Measurements from ENCODE around the gene RAB26. TPM values are rescaled to one million over a fixed set of nuclear protein-coding genes. Genes with fewer than 3 reads are reported as not detected.

RAB26 gene
- total RNA-seq, 2 donors from 2014 or later: 18.2 to 24.5 TPM

GRCh38 chr16:2188395-2188794 is 40.0 kb downstream of the RAB26 start:
- intact Hi-C loops (cut with DNase I): no loop called here
- no peak for TF ChIP-seq CTCF (IDR thresholded peaks at IDR 0.05)
- no peak overlapping the region for H3K27ac ChIP-seq
- H3K4me3 ChIP-seq: no peak overlapping the region
- no peak for DNase-seq
- no peaks in the 10 kb centered on the region for H3K27me3 ChIP-seq
- H3K36me3 ChIP-seq: no peaks in the 10 kb centered on the region
- no peaks in the 10 kb centered on the region for H3K4me1 ChIP-seq
- H3K9ac ChIP-seq (ENCODE audit: low read depth in 2 of 2, low read length in 2 of 2): no peak overlapping the region
- H3K9me3 ChIP-seq: no peaks in the 10 kb centered on the region

GRCh38 chr16:2189252-2189893 is 40.9 kb downstream of the RAB26 start:
- H3K27ac ChIP-seq: no peak overlapping the region
- no peak overlapping the region for H3K4me3 ChIP-seq
- no peak for DNase-seq
- H3K27me3 ChIP-seq: peaks cover 5% of the 10 kb centered on the region
- intact Hi-C loops (cut with DNase I): no loop called here
- no peak overlapping the region for H3K9ac ChIP-seq (ENCODE audit: low read depth in 2 of 2, low read length in 2 of 2)
- H3K36me3 ChIP-seq: no peaks in the 10 kb centered on the region
- TF ChIP-seq CTCF (IDR thresholded peaks at IDR 0.05): no peak
- H3K9me3 ChIP-seq: no peaks in the 10 kb centered on the region
- H3K4me1 ChIP-seq: no peaks in the 10 kb centered on the region

- no peaks in the 10 kb centered on the region for H3K9me3 ChIP-seq
- no peaks in the 10 kb centered on the region for H3K36me3 ChIP-seq
- intact Hi-C loops (cut with DNase I): no loop called here
- no peak overlapping the region for H3K4me3 ChIP-seq
- DNase-seq: no peak
- no peaks in the 10 kb centered on the region for H3K4me1 ChIP-seq
- TF ChIP-seq CTCF (IDR thresholded peaks at IDR 0.05): no peak
- H3K27me3 ChIP-seq: peaks cover 13% of the 10 kb centered on the region
- no peak overlapping the region for H3K27ac ChIP-seq
- H3K9ac ChIP-seq (ENCODE audit: low read depth in 2 of 2, low read length in 2 of 2): no peak overlapping the region
Measured at GRCh38 chr16:2190002-2190658, 41.7 kb downstream of the RAB26 start.

- no peaks in the 10 kb centered on the region for H3K36me3 ChIP-seq
- no peak for DNase-seq
- no peak overlapping the region for H3K9ac ChIP-seq (ENCODE audit: low read depth in 2 of 2, low read length in 2 of 2)
- no peak overlapping the region for H3K4me3 ChIP-seq
- intact Hi-C loops (cut with DNase I): no loop called here
- no peak for TF ChIP-seq CTCF (IDR thresholded peaks at IDR 0.05)
- no peaks in the 10 kb centered on the region for H3K4me1 ChIP-seq
- H3K9me3 ChIP-seq: no peaks in the 10 kb centered on the region
- no peak overlapping the region for H3K27ac ChIP-seq
- peaks cover 20% of the 10 kb centered on the region for H3K27me3 ChIP-seq
Measured at GRCh38 chr16:2190659-2191445, 42.4 kb downstream of the RAB26 start.

GRCh38 chr16:2191446-2191706 is 43.0 kb downstream of the RAB26 start:
- Histone ChIP-seq H3K36me3 (no peaks in the 10 kb centered on the region), H3K9me3 (no peaks in the 10 kb centered on the region), H3K4me3 (no peak overlapping the region), H3K4me1 (no peaks in the 10 kb centered on the region), H3K27ac (no peak overlapping the region), H3K9ac (ENCODE audit: low read depth in 2 of 2, low read length in 2 of 2) (no peak overlapping the region), H3K27me3 (peaks cover 23% of the 10 kb centered on the region)
- DNase-seq: no peak
- TF ChIP-seq CTCF (IDR thresholded peaks at IDR 0.05): no peak
- intact Hi-C loops (cut with DNase I): no loop called here

All from colonic mucosa (tissue), 4 donors.